SK-N-SH (cell line): Measurements from ENCODE around the gene FASTK.

Experiments used
- CTCF ChIP-seq: fragments of 200-600 bp; sonication (generic); IDR thresholded peaks from 2 replicates; pipeline ENCODE4 v1.6.1; 2017; ENCODE audit warnings: antibody characterized with exemption, mild to moderate bottlenecking, moderate library complexity
- EP300 ChIP-seq, 2 experiments: IDR thresholded peaks; 2 replicates each; pipeline versions ENCODE4 v1.4.0 to v1.6.1; 2012; ENCODE audit warnings: borderline replicate concordance in 1 of 2, low read depth in 1 of 2, low read length in 1 of 2
- TCF12 ChIP-seq: IDR thresholded peaks from 2 replicates; pipeline ENCODE4 v1.4.0; 2012
- YY1 ChIP-seq: IDR thresholded peaks from 2 replicates; pipeline ENCODE4 v1.4.0; 2012; ENCODE audit warnings: low read depth, mild to moderate bottlenecking

- TF ChIP-seq TCF12: no peak
- TF ChIP-seq CTCF: no peak
- TF ChIP-seq EP300 (IDR thresholded peaks at IDR 0.05; ENCODE audit: borderline replicate concordance in 1 of 2, low read depth in 1 of 2, low read length in 1 of 2): no peak
- no peak for TF ChIP-seq YY1
These were observed 13.1 kb upstream of the FASTK start for GRCh38 chr7:151093748-151094147.
